ENCODE measurements around the gene ABCG4.

Gene ABCG4

GRCh38 chr11:119166368-119167076 is 17.7 kb downstream of the ABCG4 start:
- TF ChIP-seq RAD21 (IDR thresholded peaks at IDR 0.05; ENCODE audit: low read depth) (0 out of 2 replicates have a peak, but pooled peaks have one; percentile 4), USF1 (IDR thresholded peaks at IDR 0.05) (no peak), NFIC (IDR thresholded peaks at IDR 0.05) (peak; percentile 94), ZBTB7A (IDR thresholded peaks at IDR 0.05; ENCODE audit: low read depth) (no peak), REST (IDR thresholded peaks at IDR 0.05; ENCODE audit: low read depth) (no peak), TCF12 (IDR thresholded peaks at IDR 0.05; ENCODE audit: low read depth) (peak; percentile 82; the same call in 1 of the 2 replicates), EP300 (IDR thresholded peaks at IDR 0.05; ENCODE audit: borderline replicate concordance) (peak; percentile 88), TAF1 (IDR thresholded peaks at IDR 0.05; ENCODE audit: low read depth) (no peak), MAX (IDR thresholded peaks at IDR 0.05) (peak; percentile 45), FOXM1 (IDR thresholded peaks at IDR 0.05; ENCODE audit: borderline replicate concordance, low read depth) (peak; percentile 26; the same call in 1 of the 2 replicates), CREB1 (IDR thresholded peaks at IDR 0.05; ENCODE audit: low read depth) (no peak), YY1 (IDR thresholded peaks at IDR 0.05; ENCODE audit: low read depth) (0 out of 2 replicates have a peak, but pooled peaks have one; percentile 39), TEAD4 (IDR thresholded peaks at IDR 0.05) (peak; percentile 89; the same call in 1 of the 2 replicates), EGR1 (IDR thresholded peaks at IDR 0.05) (0 out of 2 replicates have a peak, but pooled peaks have one; percentile 26), CEBPB (IDR thresholded peaks at IDR 0.05) (no peak)

DNA sequence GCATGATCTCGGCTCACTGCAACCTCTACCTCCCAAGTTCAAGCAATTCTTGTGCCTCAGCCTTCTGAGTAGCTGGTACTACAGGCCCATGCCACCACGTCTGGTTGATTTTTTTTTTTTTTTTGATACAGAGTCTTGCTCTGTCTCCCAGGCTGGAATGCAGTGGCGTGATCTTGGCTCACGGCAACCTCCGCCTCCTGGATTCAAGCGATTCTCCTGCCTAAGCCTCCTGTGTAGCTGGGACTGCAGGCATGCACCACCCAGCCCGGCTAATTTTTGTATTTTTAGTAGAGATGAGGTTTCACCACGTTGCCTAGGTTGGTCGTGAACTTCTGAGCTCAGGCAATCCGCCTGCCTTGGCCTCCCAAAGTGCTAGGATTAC is 18.2 kb downstream of the ABCG4 start:
- TF ChIP-seq MAX (IDR thresholded peaks at IDR 0.05) (peak; percentile 45), TEAD4 (IDR thresholded peaks at IDR 0.05) (peak; percentile 85), TCF12 (IDR thresholded peaks at IDR 0.05; ENCODE audit: low read depth) (peak; percentile 47; the same call in 1 of the 2 replicates)

GRCh38 chr11:119167933-119168332 is 19.1 kb downstream of the ABCG4 start:
- TF ChIP-seq FOXM1 (IDR thresholded peaks at IDR 0.05; ENCODE audit: borderline replicate concordance, low read depth) (no peak), EGR1 (IDR thresholded peaks at IDR 0.05) (no peak), TEAD4 (IDR thresholded peaks at IDR 0.05) (no peak)

- no peak for TF ChIP-seq EGR1 (IDR thresholded peaks at IDR 0.05)
- TF ChIP-seq USF1 (IDR thresholded peaks at IDR 0.05): 0 out of 2 replicates have a peak, but pooled peaks have one; percentile 24
- TF ChIP-seq TAF1 (IDR thresholded peaks at IDR 0.05; ENCODE audit: low read depth): peak; percentile 78
- TF ChIP-seq RAD21 (IDR thresholded peaks at IDR 0.05; ENCODE audit: low read depth): peak; percentile 59
- TF ChIP-seq TEAD4 (IDR thresholded peaks at IDR 0.05): no peak; the same call in 1 of the 2 replicates
- no peak for TF ChIP-seq NFIC (IDR thresholded peaks at IDR 0.05)
- TF ChIP-seq REST (IDR thresholded peaks at IDR 0.05; ENCODE audit: low read depth): no peak
- peak; percentile 9; the same call in 1 of the 2 replicates for TF ChIP-seq ZBTB7A (IDR thresholded peaks at IDR 0.05; ENCODE audit: low read depth)
- TF ChIP-seq CEBPB (IDR thresholded peaks at IDR 0.05): no peak
- no peak; the same call in 1 of the 2 replicates for TF ChIP-seq CREB1 (IDR thresholded peaks at IDR 0.05; ENCODE audit: low read depth)
- no peak for TF ChIP-seq EP300 (IDR thresholded peaks at IDR 0.05; ENCODE audit: borderline replicate concordance)
- no peak for TF ChIP-seq FOXM1 (IDR thresholded peaks at IDR 0.05; ENCODE audit: borderline replicate concordance, low read depth)
- TF ChIP-seq YY1 (IDR thresholded peaks at IDR 0.05; ENCODE audit: low read depth): peak; percentile 83
- peak; percentile 66 for TF ChIP-seq MAX (IDR thresholded peaks at IDR 0.05)
- no peak; the same call in 1 of the 2 replicates for TF ChIP-seq TCF12 (IDR thresholded peaks at IDR 0.05; ENCODE audit: low read depth)
These were observed 19.8 kb downstream of the ABCG4 start, which contains the start of gene NLRX1 for GRCh38 chr11:119168471-119169281. Gene NLRX1 (plus strand): TSS chr11:119168725. CDS start chr11:119171404, 2,679 bp downstream.

DNA sequence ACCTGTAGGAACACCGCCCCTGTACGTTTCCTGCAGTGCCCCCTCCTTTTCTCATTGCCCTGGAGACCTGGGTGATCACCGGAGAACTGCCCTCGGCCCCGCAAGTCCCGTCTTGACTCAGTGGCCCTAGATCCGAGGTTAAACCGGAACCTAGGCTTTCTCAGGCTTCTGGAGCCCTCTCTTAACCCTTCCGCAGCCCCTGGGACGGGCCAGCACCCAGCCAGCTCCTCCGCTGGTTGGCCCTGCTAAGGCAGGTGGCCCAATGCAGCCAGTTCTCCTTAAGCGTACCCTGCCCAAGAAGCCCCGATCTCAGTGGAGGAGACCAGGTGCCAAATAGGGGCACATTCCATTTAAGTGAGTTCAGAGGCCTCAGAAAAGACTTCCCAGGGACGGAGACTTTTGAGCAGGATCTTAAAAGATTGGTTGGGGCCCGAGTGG is 20.4 kb downstream of the ABCG4 start:
- TF ChIP-seq REST (IDR thresholded peaks at IDR 0.05; ENCODE audit: low read depth): no peak
- no peak for TF ChIP-seq USF1 (IDR thresholded peaks at IDR 0.05)
- TF ChIP-seq FOXM1 (IDR thresholded peaks at IDR 0.05; ENCODE audit: borderline replicate concordance, low read depth): no peak
- no peak for TF ChIP-seq YY1 (IDR thresholded peaks at IDR 0.05; ENCODE audit: low read depth)
- TF ChIP-seq TEAD4 (IDR thresholded peaks at IDR 0.05): no peak
